GM18867 (cell line): Measurements from ENCODE around the gene UGGT1.
A peak's percentile ranks its signal among the peaks of the same experiment; 100 is the strongest.

Source experiments
- ATAC-seq: cut with Tn5 transposase; IDR thresholded peaks from one replicate; pipeline ENCODE4 v1.9.1; 2021; ENCODE audit warnings: mild to moderate bottlenecking, moderate library complexity; ENCODE audit not compliant: unreplicated experiment

Gene UGGT1, protein sequence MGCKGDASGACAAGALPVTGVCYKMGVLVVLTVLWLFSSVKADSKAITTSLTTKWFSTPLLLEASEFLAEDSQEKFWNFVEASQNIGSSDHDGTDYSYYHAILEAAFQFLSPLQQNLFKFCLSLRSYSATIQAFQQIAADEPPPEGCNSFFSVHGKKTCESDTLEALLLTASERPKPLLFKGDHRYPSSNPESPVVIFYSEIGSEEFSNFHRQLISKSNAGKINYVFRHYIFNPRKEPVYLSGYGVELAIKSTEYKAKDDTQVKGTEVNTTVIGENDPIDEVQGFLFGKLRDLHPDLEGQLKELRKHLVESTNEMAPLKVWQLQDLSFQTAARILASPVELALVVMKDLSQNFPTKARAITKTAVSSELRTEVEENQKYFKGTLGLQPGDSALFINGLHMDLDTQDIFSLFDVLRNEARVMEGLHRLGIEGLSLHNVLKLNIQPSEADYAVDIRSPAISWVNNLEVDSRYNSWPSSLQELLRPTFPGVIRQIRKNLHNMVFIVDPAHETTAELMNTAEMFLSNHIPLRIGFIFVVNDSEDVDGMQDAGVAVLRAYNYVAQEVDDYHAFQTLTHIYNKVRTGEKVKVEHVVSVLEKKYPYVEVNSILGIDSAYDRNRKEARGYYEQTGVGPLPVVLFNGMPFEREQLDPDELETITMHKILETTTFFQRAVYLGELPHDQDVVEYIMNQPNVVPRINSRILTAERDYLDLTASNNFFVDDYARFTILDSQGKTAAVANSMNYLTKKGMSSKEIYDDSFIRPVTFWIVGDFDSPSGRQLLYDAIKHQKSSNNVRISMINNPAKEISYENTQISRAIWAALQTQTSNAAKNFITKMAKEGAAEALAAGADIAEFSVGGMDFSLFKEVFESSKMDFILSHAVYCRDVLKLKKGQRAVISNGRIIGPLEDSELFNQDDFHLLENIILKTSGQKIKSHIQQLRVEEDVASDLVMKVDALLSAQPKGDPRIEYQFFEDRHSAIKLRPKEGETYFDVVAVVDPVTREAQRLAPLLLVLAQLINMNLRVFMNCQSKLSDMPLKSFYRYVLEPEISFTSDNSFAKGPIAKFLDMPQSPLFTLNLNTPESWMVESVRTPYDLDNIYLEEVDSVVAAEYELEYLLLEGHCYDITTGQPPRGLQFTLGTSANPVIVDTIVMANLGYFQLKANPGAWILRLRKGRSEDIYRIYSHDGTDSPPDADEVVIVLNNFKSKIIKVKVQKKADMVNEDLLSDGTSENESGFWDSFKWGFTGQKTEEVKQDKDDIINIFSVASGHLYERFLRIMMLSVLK (N-terminal part only)

DNA sequence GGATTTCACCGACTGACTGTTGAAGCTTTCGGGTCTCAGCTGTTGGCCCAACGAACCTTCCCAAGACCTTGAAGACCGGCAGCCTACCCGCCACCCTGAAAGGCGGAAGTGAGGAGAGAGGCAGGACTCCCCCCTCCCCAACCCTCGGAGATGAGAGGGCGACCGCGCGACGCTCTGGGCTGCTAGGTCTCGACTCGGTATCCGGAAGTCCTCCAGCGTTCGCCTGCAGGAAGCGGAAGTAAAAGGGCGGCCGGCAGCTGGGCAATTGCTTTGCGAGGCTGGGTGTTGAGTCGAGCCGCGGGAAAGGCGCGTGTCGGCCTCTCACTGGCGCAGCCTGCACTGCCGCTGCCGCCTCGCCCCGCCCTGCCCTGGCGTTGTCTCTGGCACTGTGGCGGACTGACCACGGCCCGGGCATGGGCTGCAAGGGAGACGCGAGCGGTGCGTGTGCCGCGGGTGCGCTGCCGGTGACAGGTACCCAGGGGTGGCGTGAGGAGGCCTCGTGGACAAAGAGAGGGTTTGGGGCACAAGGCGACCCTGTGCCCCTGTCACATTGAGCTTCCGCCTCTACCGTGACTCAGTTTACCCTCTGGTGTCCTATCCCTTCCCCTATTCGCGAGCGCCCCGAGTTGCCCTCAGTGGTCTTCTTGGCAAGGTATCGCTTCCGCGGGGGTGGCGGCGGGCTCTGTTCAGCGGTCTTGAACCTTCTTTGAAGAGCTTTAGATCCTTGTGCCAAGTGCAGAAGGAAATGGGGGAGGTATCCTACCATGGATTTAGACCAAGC, at the start of gene UGGT1:
TSS of gene UGGT1 (plus strand) at position 256 of the 781 bp plus-strand sequence. CDS start at position 414, 158 bp downstream.
- ATAC-seq, result peak; percentile 95

DNA sequence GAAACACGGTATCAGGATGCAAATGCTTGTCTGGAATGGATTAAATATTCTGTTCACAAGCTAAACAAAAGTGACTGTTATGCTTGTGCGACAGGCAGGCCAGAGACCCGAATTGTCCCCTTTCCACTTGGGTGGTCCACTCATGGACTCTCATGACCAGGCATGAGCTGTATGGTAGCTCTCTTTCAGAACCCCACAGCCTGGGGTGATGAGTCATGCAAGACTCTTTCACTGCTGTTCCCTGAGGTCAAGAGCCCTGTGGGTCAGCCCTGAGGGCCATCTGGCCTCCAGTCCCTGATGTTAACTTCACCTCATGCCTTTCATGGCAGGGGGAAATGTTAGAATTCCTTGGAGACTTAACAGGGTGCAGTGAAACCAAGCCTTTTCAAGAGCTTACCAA, 49.4 kb upstream of the UGGT1 start:
- ATAC-seq, result no peak

DNA sequence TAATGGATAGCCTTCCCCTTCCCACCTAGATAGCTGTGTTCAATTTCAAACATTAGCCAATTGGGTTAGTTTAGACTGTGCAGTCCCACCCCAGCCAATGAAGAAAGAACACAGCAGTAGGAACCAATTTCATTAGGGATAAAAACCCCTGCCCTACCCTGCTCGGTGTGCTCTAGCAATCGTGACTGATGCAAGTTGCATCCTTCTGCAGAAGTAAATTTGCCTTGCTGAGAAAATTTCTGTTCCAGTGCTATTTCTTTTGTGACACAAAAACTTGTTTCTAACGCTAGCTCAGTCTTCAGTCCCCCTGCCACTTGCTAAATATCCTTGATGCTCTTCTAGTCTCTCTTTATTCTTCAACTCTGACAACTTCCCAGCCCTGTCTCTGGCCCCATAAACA, 48.0 kb upstream of the UGGT1 start:
- no peak for ATAC-seq

DNA sequence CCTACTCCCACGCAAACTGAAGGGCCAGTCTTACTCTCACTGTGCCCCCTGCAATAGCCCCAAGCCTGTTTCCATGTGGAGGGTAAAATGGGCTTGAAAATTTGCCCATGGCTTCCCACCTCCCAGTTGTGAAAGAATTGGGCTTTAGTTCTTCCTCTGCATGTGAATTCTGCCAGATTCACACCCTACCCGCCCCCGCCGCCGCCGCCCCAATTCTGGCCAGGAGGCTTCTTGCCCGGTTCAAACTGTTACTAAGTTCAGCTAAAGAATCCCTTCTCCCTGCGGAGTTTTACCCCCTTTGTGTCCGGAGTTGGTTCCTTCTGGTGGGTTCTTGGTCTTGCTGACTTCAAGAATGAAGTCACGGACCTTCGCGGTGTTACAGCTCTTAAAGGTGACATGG, 37.7 kb upstream of the UGGT1 start:
- ATAC-seq, result no peak

GRCh38 chr2:128054104-128054885, 36.7 kb upstream of the UGGT1 start:
- ATAC-seq, result no peak

- no peak for ATAC-seq
Measured at GRCh38 chr2:128057334-128057733, 33.7 kb upstream of the UGGT1 start.

DNA sequence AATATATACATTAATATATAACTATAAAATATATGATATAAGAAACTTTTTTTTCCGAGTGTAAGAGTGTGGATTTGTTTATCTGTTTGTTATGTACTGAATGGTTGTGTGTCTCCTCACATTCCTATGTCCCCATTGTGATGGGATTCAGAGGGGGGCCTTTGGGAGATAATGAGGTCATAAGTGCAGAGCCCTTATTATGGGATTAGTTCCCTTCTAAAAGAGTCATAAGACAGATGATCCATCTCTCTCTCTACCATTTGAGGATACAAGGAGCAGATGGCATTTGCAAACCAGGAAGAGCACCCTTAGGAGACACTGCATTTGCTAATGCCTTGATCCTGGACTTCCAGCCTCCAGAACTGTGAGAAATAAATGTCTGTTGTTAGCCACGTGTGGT, 32.9 kb upstream of the UGGT1 start:
- ATAC-seq, result no peak

DNA sequence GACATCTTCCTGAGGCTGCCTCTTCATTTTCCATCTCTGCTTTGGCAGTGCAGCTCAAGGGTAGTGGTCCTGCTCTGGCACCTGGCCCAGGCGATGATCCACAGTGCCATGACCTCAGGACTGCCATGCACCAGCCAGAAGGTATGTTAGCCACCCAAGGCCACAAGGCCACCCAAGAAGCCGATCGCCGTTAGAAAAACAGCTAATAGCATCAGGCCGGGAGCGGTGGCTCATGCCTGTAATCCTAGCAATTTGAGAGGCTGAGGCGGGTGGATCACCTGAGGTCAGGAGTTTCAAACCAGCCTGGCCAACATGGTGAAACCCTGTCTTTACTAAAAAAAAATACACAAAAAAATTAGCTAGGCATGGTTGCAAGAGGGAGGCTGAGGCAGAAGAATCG, 28.4 kb upstream of the UGGT1 start:
- ATAC-seq, result no peak

DNA sequence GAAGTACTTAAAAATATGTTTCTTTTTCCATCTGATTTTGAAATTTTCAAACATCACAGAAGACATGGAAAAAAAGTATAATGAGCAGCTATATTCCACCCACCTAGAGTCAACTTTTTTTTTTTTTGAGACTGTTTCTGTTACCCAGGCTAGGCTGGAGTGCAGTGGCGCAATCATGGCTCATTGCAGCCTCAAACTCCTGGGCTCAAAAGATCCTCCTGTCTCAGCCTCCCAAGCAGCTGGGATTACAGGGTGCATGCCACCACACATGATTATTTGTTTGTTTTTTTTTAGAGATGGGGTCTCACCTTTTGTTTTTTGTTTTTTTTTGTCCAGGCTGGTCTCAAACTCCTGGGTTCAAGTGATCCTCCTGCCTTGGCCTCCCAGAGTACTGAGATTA, 26.6 kb upstream of the UGGT1 start:
- ATAC-seq, result no peak

DNA sequence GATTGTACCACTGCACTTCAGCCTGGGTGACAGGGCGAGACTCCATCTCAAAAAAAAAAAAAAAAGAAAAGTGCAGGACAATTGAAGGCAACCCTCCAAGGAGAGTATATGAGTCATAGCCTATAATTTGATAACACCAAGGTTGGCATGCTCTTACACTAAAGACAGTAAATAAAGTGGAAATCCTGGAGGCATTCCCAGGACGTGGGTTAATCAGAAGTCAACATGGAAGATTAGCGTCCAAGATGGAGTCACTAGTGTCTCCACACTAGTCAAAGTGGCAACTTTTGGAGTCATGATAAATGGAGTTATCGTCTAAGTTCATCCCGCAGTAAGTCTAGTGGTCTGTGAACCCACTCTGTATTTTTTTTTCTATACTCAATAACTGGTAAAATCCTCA, 21.2 kb upstream of the UGGT1 start:
- ATAC-seq, result no peak

DNA sequence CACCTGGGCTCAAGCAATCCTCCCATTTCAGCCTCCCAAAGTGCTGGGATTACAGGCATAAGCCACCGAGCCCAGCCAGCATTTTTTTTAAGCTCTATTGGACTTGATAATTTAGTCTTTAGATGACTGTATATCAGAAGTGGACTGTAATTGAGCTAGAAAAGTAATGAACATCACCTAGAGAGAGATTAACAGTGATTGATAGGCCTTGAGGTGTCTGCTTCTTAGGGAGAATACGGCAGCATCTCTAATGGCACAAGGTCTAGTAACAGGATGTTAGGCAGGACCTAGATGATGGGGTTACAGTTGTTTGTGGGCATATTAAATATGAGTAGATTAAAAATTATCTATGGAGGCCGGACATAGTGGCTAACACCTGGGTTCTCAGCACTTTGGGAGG, 17.7 kb upstream of the UGGT1 start:
- no peak for ATAC-seq

GRCh38 chr2:128076461-128077106, 14.4 kb upstream of the UGGT1 start:
- ATAC-seq, result no peak

DNA sequence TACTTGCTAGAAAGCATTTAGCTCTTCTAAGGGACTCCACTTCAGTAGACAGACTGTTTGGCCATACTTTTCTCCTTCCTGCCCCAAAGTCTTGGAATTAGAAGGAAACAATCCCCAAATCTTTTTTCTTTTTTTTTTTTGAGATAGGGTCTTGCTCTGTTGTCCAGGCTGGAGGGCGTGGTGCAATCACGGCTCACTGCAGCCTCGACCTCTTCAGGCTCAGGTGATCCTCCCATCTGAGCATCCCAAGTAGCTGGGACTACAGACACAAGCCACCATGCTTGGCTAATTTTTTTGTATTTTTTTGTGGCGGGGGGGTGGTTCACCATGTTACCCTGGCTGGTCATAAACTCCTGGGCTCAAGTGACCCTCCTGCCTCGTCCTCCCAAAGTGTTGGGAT, 6.2 kb upstream of the UGGT1 start:
- no peak for ATAC-seq

DNA sequence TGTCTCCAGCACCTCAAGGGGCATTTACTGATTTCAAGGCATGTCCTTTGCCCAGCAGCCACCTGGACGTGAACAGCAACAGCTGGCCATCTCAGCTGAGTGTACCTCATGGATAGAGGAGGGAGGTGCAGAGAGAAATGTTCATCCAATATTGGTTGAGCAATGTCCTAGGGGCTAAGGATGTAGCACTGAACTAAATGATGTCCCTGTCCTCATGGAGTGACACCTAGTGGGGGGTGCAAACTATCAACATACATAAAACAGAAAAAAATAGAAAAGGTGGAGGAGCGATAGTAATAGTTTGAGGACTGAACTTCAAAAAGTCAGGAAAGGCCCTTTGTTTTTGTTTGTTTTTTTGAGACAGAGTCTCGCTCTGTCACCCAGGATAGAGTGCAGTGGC, 4.8 kb upstream of the UGGT1 start:
- ATAC-seq, result no peak

DNA sequence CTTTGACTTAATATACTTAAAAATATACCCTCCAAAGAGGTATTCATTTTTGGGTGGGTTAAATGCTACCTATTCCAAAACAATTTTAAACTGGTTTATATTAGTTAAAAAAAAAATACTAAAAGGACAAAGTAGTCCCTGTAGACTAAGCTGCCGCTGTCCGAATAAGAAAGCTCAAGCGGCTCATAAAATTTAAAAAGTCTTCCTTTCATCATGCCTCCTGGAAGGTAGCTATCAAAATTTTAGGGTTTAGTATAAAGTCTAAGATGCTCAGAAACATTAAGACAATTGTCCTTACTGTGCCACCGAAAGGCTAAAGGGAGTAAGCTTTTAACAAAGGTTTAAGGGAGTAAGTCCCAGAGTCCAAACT, 440 bp upstream of the UGGT1 start:
- no peak for ATAC-seq

DNA sequence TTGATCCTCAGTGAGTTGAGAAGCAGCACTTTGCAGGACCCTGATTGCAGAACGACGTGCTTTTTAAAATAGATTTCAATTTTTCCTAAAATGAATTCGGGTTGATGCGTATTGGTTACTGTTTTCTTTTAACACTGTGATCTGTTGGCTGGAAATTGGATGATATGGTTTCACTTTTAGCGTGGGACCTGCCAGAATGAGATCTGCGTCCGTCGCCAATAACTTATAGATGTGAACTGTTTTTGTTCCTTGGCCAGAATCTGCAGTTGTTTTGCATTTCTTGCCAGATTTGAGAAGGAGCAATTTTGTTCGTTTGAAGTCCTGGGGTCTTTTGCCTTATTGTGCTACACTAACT, 703 bp downstream of the UGGT1 start:
- no peak for ATAC-seq

GRCh38 chr2:128092656-128093055, 1.7 kb downstream of the UGGT1 start:
- no peak for ATAC-seq

DNA sequence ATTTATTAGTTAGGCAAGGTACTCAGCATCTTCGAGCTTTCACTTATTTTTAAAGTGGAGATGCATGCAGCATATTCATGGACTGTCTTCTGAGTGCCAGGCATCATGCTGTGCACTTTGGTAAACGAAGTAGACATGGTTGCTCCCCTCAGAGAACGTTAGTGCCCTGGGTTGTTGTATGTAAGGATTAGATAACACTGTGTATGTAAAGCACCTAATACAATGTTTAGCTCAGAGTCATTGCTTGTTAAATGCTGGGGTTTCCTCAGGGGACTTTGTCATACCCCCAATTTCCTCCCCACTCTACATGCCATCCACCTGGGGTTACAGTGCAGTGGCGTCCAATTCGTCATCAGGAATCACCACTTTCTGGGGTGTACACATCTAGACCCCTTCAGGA, 2.8 kb downstream of the UGGT1 start:
- ATAC-seq, result no peak

DNA sequence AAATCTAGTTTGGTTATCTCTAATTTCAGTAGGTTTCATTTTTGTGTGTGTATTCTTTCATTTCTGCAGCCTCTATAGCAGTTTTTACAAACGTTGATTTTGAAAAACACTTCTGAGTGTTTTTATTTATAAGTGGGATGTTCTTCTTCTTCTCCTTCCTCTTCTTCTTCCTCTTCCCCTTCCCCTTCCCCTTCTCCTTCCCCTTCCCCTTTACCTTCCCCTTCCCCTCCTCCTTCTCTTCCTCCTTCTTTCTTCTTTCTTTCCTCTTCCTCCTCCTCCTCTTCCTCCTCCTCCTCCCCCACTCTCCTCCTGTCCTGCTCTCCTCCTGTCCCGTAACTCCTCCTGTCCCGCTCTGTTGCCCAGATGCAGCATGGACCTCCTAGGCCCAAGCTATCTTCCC, 4.2 kb downstream of the UGGT1 start:
- no peak for ATAC-seq
